NCI-H82 treated with DMSO at 0.1 percent for 48 hours (cell line): ENCODE measurements around the gene IMMP2L.
"Not testable (repeated sequence)": the region's sequence is repeated elsewhere in the genome, so short reads cannot be mapped to it uniquely, and the experiment has no call there.

ENCODE experiments used
- DNase-seq: peaks from one replicate; lab custom pipeline; 2025; ENCODE audit not compliant: unreplicated experiment; lab: John Stamatoyannopoulos, UW

The IMMP2L gene

DNA sequence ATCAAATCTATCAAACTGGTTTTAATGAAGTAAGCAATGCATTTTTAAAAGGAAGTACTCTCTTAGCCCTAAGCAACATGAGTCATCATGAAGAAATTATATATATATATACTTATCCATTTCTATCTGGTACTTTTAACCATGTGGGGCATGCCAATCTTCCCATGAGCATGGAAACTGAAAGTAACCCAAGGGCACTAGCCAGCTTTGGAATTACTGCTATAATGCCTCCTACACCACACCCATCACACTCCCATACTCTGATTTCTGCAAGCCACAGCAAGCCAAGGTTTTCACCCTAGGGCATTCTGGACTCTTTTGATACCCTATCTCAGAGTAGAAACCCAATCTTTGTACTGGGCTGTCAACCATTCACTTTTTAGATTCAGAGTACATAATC, 204.6 kb downstream of the IMMP2L start:
- DNase-seq: no peak

DNA sequence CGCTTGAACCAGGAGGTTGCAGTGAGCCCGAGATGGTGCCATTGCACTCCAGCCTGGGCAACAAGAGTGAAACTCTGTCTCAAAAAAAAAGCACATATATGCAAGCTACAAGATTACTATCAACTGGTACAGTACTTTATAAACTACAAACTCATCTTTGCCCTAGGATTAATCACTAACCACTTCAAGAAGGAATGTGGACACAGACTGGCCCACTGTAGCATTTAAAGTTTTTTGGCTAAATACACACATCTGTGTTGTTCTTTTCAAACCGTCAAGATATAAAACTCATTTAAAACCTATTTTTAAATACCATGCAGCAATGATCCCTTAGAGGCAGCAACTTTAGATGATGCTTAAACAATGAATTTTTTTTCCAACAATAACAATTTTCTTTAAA, 205.4 kb downstream of the IMMP2L start:
- DNase-seq: no peak

- no peak for DNase-seq
Measured at GRCh38 chr7:111352319-111352718, 210.0 kb downstream of the IMMP2L start.

GRCh38 chr7:111346219-111346618, 216.1 kb downstream of the IMMP2L start:
- DNase-seq: no peak

DNA sequence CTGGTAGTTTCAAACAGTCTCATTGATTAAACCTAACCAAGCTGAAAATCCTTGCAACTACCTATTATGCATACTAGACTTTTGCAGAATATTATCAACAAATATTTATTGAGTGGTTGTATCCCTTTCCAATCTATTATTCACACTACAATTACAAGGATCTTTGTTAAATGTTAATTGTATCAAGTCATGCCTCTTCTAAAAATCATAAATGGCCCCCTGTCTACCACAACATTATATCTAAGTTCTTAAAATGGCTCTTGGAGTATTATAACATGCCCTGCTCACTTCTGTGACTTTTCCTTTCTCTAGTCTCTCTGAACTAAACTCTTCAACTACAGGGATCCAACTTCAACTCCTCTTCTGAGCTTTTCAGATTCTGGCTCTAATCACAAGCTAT, 219.3 kb downstream of the IMMP2L start:
- no peak for DNase-seq

DNA sequence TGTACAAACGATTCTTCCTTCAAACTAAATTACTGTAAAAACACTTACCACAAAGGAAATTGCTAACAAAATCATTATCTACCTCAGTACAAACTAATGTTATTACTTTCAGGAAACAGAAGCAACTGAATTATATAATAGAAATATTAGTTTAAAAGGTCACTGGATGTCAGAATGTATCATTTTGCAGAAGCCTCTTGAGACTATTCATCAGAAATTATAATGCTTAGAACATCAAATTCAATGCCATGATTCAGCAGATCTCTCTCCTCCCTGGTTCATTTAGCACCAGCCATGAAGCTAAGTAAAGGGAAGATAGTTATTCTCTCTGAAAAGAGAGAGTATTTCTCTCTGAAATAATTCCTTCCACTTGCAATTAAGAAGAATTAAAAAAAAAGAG, 223.3 kb downstream of the IMMP2L start:
- no peak for DNase-seq

DNA sequence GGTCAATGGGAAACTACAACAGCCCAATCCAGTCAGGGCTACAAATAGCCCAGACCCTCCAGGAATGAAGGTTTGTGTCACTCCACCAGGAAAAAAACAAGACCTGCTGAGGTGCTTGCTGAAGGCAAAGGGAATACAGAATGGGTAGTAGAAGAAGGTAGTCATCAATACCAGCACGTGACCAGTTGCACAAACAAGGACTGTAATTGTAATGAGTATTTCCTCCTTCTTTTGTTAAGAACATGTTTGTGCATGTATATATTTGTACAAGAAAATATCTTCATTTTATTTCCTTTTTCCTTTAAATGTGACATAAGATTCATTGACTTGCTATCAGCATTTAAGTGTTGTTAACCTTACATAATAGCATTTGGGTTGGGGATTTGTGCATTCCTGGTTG, 229.3 kb downstream of the IMMP2L start:
- DNase-seq: no peak

- no peak for DNase-seq
Measured at GRCh38 chr7:111330235-111330523, 232.1 kb downstream of the IMMP2L start.

- no peak for DNase-seq
Measured at GRCh38 chr7:111329367-111330234, 232.7 kb downstream of the IMMP2L start.

- no peak for DNase-seq
Measured at GRCh38 chr7:111328487-111328886, 233.8 kb downstream of the IMMP2L start.

GRCh38 chr7:111324776-111325175, 237.5 kb downstream of the IMMP2L start:
- no peak for DNase-seq

DNA sequence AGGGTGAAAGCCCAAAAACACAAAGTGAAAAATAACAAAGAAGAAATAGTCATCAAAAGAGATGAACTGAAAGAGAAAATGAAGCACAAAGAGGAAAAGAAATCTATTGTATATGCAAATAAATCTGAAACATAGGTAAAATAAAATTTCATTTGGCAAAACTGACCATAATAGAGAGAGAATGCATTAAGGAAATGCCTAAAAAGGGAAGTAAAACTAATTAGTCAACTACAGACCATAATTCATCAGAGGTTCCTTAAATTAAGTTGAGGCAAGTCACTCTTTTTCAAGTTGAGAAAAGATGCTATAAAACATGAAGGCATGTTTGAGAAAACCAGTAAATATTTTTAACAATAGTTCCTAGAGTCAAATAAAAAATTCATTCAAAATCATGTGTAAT, 238.1 kb downstream of the IMMP2L start:
- DNase-seq: no peak

GRCh38 chr7:111323670-111324069, 238.6 kb downstream of the IMMP2L start:
- not testable (repeated sequence) for DNase-seq

GRCh38 chr7:111320133-111320532, 242.2 kb downstream of the IMMP2L start:
- DNase-seq: no peak

DNA sequence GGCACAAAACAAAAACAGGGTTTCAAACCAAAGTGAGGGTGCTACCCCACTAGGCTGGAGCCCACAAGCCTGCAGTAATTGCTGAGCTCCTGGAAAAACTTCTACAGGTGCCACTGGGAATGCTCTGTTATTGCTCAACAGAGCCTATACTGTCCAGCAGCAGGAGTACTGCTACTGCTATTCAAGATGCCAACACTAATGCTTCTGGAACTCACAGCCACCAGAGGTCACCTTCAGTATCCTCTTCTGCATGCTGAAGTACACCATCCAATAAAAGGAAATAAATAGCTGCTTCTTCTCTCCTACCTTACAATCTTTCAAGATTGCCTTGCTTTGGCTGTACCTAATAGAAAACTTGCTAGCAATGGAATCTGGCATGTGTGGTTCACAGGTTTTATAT, 249.3 kb downstream of the IMMP2L start:
- DNase-seq: no peak

DNA sequence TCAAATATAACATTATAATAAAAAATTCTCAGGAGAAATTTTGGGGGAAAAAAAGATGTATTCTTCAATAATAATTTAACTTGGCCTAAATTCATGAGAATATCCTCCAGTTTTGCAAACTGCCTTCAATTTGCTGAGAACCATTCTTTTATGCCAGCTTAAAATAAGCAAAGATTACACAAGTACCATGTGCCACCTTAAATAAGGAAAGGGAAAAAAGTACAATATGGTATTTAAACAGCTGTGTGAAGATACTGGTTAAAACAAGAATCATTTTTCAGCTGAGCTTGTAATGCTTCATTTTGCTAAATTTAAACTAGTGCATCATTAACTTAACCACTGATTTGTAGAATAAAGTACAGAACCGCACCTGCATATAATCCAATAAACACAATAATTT, 253.6 kb downstream of the IMMP2L start:
- DNase-seq: no peak

GRCh38 chr7:111301891-111302290, 260.4 kb downstream of the IMMP2L start:
- DNase-seq: no peak

DNA sequence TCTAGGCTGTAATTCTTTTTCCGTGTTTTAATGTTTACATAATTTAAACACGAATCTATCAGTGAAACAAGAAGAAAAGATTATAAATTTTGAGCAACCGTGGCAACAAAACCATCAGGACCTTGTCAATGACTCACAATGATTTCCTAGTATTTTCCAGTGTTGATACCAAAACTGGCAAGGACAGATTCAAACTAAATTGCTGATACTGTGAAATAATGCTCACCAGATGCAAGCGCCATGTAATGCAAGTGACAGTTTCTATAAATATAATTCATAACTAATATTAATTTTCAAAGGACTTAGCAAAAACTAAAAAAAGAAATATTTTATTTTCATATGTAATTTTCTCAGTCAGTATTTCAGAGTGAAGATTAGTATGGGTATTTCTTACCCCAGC, 267.8 kb downstream of the IMMP2L start:
- DNase-seq: no peak

DNA sequence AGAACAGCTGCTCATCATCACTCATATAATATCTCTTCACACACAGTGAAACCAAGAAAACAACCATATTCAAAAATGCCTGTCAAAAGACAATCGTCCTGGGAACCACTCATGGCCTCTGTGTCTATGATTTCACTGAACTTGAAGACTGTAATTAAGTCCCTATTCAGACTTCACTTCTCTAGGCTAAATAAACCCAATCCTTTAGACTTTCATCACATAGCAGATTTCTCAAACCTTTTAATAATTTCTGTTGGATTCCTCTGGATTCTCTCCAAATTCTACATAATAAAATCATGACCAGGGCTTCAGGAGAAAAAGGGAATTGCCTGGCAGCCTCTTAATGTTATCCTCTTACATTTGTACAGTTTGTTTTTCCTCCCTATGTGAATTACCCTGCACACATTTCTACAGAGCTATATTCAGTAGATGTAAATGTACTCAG, 270.2 kb downstream of the IMMP2L start:
- no peak for DNase-seq

- DNase-seq: no peak
Measured at GRCh38 chr7:111290982-111291381, 271.3 kb downstream of the IMMP2L start.

DNA sequence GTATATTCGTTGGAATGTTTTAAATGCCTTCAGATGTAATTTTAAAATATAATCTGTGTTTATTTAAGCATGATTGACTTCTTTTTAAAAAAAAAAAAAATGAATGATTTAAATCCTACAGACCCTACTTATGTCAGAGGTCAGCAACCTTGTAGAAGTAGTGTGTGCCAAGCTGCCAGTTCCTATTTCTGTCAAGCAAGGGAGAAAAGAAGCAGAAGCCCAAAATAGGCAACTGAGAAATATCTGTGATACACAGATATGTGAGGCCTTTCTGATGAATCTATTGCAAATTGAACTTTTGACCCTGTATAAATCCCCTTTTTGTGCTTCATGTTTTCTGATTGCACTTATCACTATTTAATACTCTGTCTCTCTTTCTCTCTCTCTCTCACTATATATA, 271.9 kb downstream of the IMMP2L start:
- no peak for DNase-seq

GRCh38 chr7:111288441-111288840, 273.9 kb downstream of the IMMP2L start:
- not testable (repeated sequence) for DNase-seq

GRCh38 chr7:111282626-111283025, 279.7 kb downstream of the IMMP2L start:
- no peak for DNase-seq
